GM12878 (cell line): ENCODE measurements around the gene ELANE. TPM values are rescaled to one million over a fixed set of nuclear protein-coding genes. Genes with fewer than 3 reads are reported as not detected.

Source experiments
- ATAC-seq: fragments of 200-7000 bp; cut with Tn5 transposase; 3 replicates; pipeline ENCODE4 v1.9.1; 2020; ENCODE audit warnings: mild to moderate bottlenecking, moderate library complexity
- BruUV-seq: library from RNA; stranded (reverse); fragments of 400-500 nt; replicated peaks from 2 replicates; lab custom pipeline; 2021; lab: Mats Ljungman, UMichigan
- CTCF ChIA-PET: fragments of 300-600 bp; sonication (Branson Sonifier 250); formaldehyde crosslinking; extraction: SDS; loops from one replicate; lab custom pipeline; 2021; ENCODE audit warnings: inconsistent platforms; lab: Yijun Ruan, JAX
- POLR2A ChIA-PET: fragments of 350-600 bp; formaldehyde crosslinking; extraction: SDS; loops from one replicate; lab custom pipeline; 2021; ENCODE audit warnings: inconsistent platforms; lab: Charles Lee
- RAD21 ChIA-PET: fragments of 300-600 bp; sonication (Branson Sonifier 250); formaldehyde crosslinking; loops from one replicate; lab custom pipeline; 2023; ENCODE audit warnings: antibody characterized with exemption; ENCODE audit not compliant: unreplicated experiment; lab: Charles Lee
- SMC1A ChIA-PET: fragments of 300-600 bp; sonication (Branson Sonifier 250); formaldehyde crosslinking; loops from one replicate; lab custom pipeline; 2023; ENCODE audit not compliant: unreplicated experiment, uncharacterized antibody; lab: Charles Lee
- DNase-seq: peaks from one replicate; pipeline ENCODE4 v3.0.0-alpha.2; 2011; ENCODE audit warnings: low read depth, low spot score
- FAIRE-seq: peaks from 3 replicates; lab custom pipeline; 2011; peaks lifted over from hg19 to GRCh38; lab: Jason Lieb, UNC
- H2AFZ ChIP-seq: 2 replicates; pipeline ENCODE4 v1.6.0; 2011; ENCODE audit warnings: low read depth, low read length, control low read depth; ENCODE audit not compliant: control insufficient read depth
- H3K27ac ChIP-seq: 2 replicates; pipeline ENCODE4 v1.5.1; 2011; ENCODE audit warnings: control low read depth; ENCODE audit not compliant: control insufficient read depth, insufficient read depth
- H3K27me3 ChIP-seq, 2 experiments: replicated peaks in 1 of 2; 2 replicates each; pipeline versions ENCODE4 v1.6.0 to v1.6.1; 2011; ENCODE audit warnings: low read length in 1 of 2; ENCODE audit not compliant: control insufficient read depth in 2 of 2, insufficient read depth in 2 of 2
- H3K36me3 ChIP-seq, 2 experiments: 2 replicates each; pipeline ENCODE4 v1.5.1; 2011; ENCODE audit warnings: low read length in 1 of 2; ENCODE audit not compliant: control insufficient read depth in 2 of 2, insufficient read depth in 2 of 2
- H3K4me1 ChIP-seq: 2 replicates; pipeline ENCODE4 v1.6.1; 2011; ENCODE audit warnings: mild to moderate bottlenecking, low read length, moderate library complexity, mixed read lengths; ENCODE audit not compliant: control insufficient read depth, insufficient read depth
- H3K4me2 ChIP-seq: 2 replicates; pipeline ENCODE4 v1.6.0; 2011; ENCODE audit warnings: control low read depth; ENCODE audit not compliant: control insufficient read depth, insufficient read depth
- H3K4me3 ChIP-seq: fragments of 200-600 bp; sonication (generic); 2 replicates; pipeline ENCODE4 v1.5.1; 2016
- H3K79me2 ChIP-seq: 2 replicates; pipeline ENCODE4 v1.6.0; 2011; ENCODE audit warnings: low read length; ENCODE audit not compliant: control insufficient read depth, insufficient read depth
- H3K9ac ChIP-seq: 2 replicates; pipeline ENCODE4 v1.8.0; 2011; ENCODE audit warnings: low read length, control low read depth, mixed read lengths; ENCODE audit not compliant: control insufficient read depth, insufficient read depth
- H3K9me3 ChIP-seq: replicated peaks from 3 replicates; pipeline ENCODE4 v1.5.1; 2011; ENCODE audit warnings: mild to moderate bottlenecking, low read length; ENCODE audit not compliant: control insufficient read depth, insufficient read depth
- H4K20me1 ChIP-seq: 2 replicates; pipeline ENCODE4 v1.6.0; 2011; ENCODE audit not compliant: control insufficient read depth, insufficient read depth
- CBX5 ChIP-seq: sonication (generic); IDR thresholded peaks from 2 replicates; pipeline ENCODE4 v1.6.1; 2016; ENCODE audit warnings: low read depth, moderate library complexity, mild to moderate bottlenecking, inconsistent platforms
- CHD2 ChIP-seq: IDR thresholded peaks from 2 replicates; pipeline ENCODE4 v1.6.1; 2011; ENCODE audit warnings: low read depth, low read length, improper control_type of control experiment, borderline replicate concordance
- FOS ChIP-seq: IDR thresholded peaks from 3 replicates; pipeline ENCODE4 v1.6.1; 2011; ENCODE audit warnings: borderline replicate concordance; ENCODE audit not compliant: insufficient read length; ENCODE audit errors: extremely low read depth
- NFIC ChIP-seq: IDR thresholded peaks from 2 replicates; pipeline ENCODE4 v1.6.1; 2012; ENCODE audit warnings: low read depth, mild to moderate bottlenecking, inconsistent platforms, low read length, moderate library complexity
- SMC3 ChIP-seq: IDR thresholded peaks from 2 replicates; pipeline ENCODE4 v1.6.1; 2011; ENCODE audit warnings: low read length, improper control_type of control experiment, borderline replicate concordance
- TAF1 ChIP-seq: IDR thresholded peaks from 2 replicates; pipeline ENCODE4 v1.6.1; 2011; ENCODE audit warnings: mild to moderate bottlenecking, low read depth, low read length, borderline replicate concordance
- ZBED1 ChIP-seq: IDR thresholded peaks from 2 replicates; pipeline ENCODE4 v1.6.1; 2016; ENCODE audit warnings: borderline replicate concordance
- ZNF622 ChIP-seq: fragments of 450-650 bp; IDR thresholded peaks from 2 replicates; pipeline ENCODE4 v1.6.1; 2017; ENCODE audit warnings: mild to moderate bottlenecking, inconsistent platforms
- WGBS: methylation state at CpG from one replicate; pipeline ENCODE4 v1.1.6; 2016; ENCODE audit warnings: low lambda C conversion rate; ENCODE audit not compliant: insufficient replicate concordance, insufficient coverage; ENCODE audit errors: missing lambda C conversion rate; 5-methylcytosine and 5-hydroxymethylcytosine counted together
- in situ Hi-C: fragments of 300-500 bp; cut with MboI; formaldehyde crosslinking; loops from 9 replicates; pipeline ENCODE4 v1.14.3; 2018; ENCODE audit warnings: mixed read lengths
- intact Hi-C: fragments of 100-400 bp; cut with micrococcal nuclease; formaldehyde crosslinking; loops from one replicate; pipeline ENCODE4 v1.14.2; 2022; ENCODE audit not compliant: unreplicated experiment
- polyA plus RNA-seq, 11 experiments: library from polyadenylated mRNA; depleted of rRNA in 4 of 11; unstranded in 6 of 11; stranded (reverse) in 5 of 11; fragments of >200 nt; fragmentation: Nextera tagmentation in 4 of 11; fragmentation: Illumina TruSeq in 1 of 11; extraction: Ambion mirVana in 4 of 11; extraction: Trizol in 1 of 11; gene quantifications; 1 replicate in 1 of 11; 2 replicates in 10 of 11; pipeline versions ENCODE4 v1.2.1 to v1.2.3, GENCODE V29; 2011 to 2016; ENCODE audit warnings: inconsistent platforms in 2 of 11, missing spikeins in 2 of 11, low read depth in 1 of 11
- total RNA-seq, 4 experiments: library from RNA; depleted of rRNA in 3 of 4; stranded (reverse); fragments of >200 nt in 3 of 4; fragmentation: Illumina TruSeq in 1 of 4; extraction: Trizol in 1 of 4; gene quantifications; 2 replicates each; pipeline versions ENCODE4 v1.2.1 to v1.2.3, GENCODE V29; 2013 to 2021
- TF ChIP-seq, protein P1 (sequence below): fragments of 450-650 bp; IDR thresholded peaks from 2 replicates; pipeline ENCODE4 v1.6.1; 2017; ENCODE audit warnings: low read depth, mild to moderate bottlenecking, moderate library complexity
- TF ChIP-seq, protein P2 (sequence below): fragments of 150-350 bp; IDR thresholded peaks from 2 replicates; pipeline ENCODE4 v1.6.1; 2014; ENCODE audit warnings: mild to moderate bottlenecking, low read depth, low read length

Gene ELANE
- total and polyA plus RNA-seq, 10 of the 15 experiments (the other 5 are each of a cell fraction or from before 2014, with no cell fraction given) = not detected

DNA sequence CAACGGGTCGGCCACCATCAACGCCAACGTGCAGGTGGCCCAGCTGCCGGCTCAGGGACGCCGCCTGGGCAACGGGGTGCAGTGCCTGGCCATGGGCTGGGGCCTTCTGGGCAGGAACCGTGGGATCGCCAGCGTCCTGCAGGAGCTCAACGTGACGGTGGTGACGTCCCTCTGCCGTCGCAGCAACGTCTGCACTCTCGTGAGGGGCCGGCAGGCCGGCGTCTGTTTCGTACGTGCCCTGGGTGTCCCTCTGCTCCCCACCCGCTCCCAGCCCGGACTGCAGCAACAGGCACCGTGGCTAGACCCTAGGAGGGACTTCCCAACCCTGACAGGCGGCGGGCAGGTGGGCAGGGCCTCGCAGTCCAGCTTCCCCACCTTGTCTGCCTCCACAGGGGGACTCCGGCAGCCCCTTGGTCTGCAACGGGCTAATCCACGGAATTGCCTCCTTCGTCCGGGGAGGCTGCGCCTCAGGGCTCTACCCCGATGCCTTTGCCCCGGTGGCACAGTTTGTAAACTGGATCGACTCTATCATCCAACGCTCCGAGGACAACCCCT, 3.5 kb downstream of the ELANE start:
- TF ChIP-seq ZBED1 = no peak
- no peak for TF ChIP-seq ZNF622
- TF ChIP-seq, protein P1, sequence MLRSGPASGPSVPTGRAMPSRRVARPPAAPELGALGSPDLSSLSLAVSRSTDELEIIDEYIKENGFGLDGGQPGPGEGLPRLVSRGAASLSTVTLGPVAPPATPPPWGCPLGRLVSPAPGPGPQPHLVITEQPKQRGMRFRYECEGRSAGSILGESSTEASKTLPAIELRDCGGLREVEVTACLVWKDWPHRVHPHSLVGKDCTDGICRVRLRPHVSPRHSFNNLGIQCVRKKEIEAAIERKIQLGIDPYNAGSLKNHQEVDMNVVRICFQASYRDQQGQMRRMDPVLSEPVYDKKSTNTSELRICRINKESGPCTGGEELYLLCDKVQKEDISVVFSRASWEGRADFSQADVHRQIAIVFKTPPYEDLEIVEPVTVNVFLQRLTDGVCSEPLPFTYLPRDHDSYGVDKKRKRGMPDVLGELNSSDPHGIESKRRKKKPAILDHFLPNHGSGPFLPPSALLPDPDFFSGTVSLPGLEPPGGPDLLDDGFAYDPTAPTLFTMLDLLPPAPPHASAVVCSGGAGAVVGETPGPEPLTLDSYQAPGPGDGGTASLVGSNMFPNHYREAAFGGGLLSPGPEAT = no peak
- no peak for TF ChIP-seq TAF1
- no peak for TF ChIP-seq CHD2
- TF ChIP-seq, protein P2, sequence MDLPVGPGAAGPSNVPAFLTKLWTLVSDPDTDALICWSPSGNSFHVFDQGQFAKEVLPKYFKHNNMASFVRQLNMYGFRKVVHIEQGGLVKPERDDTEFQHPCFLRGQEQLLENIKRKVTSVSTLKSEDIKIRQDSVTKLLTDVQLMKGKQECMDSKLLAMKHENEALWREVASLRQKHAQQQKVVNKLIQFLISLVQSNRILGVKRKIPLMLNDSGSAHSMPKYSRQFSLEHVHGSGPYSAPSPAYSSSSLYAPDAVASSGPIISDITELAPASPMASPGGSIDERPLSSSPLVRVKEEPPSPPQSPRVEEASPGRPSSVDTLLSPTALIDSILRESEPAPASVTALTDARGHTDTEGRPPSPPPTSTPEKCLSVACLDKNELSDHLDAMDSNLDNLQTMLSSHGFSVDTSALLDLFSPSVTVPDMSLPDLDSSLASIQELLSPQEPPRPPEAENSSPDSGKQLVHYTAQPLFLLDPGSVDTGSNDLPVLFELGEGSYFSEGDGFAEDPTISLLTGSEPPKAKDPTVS = no peak
- no peak for TF ChIP-seq FOS
- no peak for TF ChIP-seq CBX5
- TF ChIP-seq SMC3 = no peak
- TF ChIP-seq NFIC = no peak
- TF ChIP-seq, all 136 proteins: peak for 0
- no peaks in the 10 kb centered on the region for H3K9me3 ChIP-seq
- no peak overlapping the region for H3K4me3 ChIP-seq
- intact Hi-C loops (no loop called here), in situ Hi-C loops (loop anchor here (5.0 kb wide), 2 partner anchors 67 to 132 kb away; no protein-coding TSS in a partner anchor)
- no peak overlapping the region for H3K4me2 ChIP-seq
- no peak overlapping the region for H3K9ac ChIP-seq
- no peaks in the 10 kb centered on the region; a peak in 1 of 4 replicates for H3K27me3 ChIP-seq
- ATAC-seq = no peak
- H3K36me3 ChIP-seq = no peaks in the 10 kb centered on the region
- WGBS = 55% methylated on average over 40 of the region's 40 CpGs
- ChIA-PET RAD21 (interaction anchor here (1.0 kb wide), 1 partner anchor 86 kb away, joined by 3 read pairs; no protein-coding TSS in a partner anchor), CTCF (interaction anchor here (0.7 to 2.2 kb wide), 5 partner anchors 8 to 129 kb away, joined by 3 to 8 read pairs (median 3); partner anchors contain the start of gene WDR18), POLR2A (no interaction called here), SMC1A (interaction anchor here (0.9 to 1.3 kb wide), 4 partner anchors 18 to 129 kb away, joined by 3 to 4 read pairs (median 3); partner anchors contain the start of gene WDR18)
- no TSS peak for BruUV-seq
- no peak for FAIRE-seq
- no peak for DNase-seq
- H2AFZ ChIP-seq = no peak overlapping the region
- H4K20me1 ChIP-seq = no peaks in the 10 kb centered on the region
- no peaks in the 10 kb centered on the region for H3K79me2 ChIP-seq
- no peaks in the 10 kb centered on the region for H3K4me1 ChIP-seq
- H3K27ac ChIP-seq = no peak overlapping the region
